HepG2 (cell line): ENCODE data around the gene SOCS3. TPM values are rescaled to one million over a fixed set of nuclear protein-coding genes. Genes with fewer than 3 reads are reported as not detected.

Source experiments
- AKAP8 ChIP-seq: sonication (generic); formaldehyde crosslinking; IDR thresholded peaks from 2 replicates; pipeline ENCODE4 v1.5.1; 2020; ENCODE audit warnings: mild to moderate bottlenecking, missing genetic modification reagents
- HNF4A ChIP-seq: sonication (generic); formaldehyde crosslinking; IDR thresholded peaks from 2 replicates; pipeline ENCODE4 v1.4.0; 2020; ENCODE audit warnings: missing genetic modification reagents
- POLR2G ChIP-seq: fragments of 200-400 bp; formaldehyde crosslinking; IDR thresholded peaks from 2 replicates; pipeline ENCODE4 v1.6.1; 2018; ENCODE audit warnings: mild to moderate bottlenecking, low read depth, low read length, moderate library complexity
- TEAD3 ChIP-seq: optimal IDR thresholded peaks from 2 replicates; pipeline ENCODE3; 2016; ENCODE audit warnings: borderline replicate concordance
- ZNF138 ChIP-seq: sonication (generic); formaldehyde crosslinking; IDR thresholded peaks from 2 replicates; pipeline ENCODE4 v1.5.0; 2020; ENCODE audit warnings: mild to moderate bottlenecking, low read depth, missing genetic modification reagents
- ZNF224 ChIP-seq: sonication (generic); formaldehyde crosslinking; IDR thresholded peaks from 2 replicates; pipeline ENCODE4 v1.5.0; 2020; ENCODE audit warnings: mild to moderate bottlenecking, missing genetic modification reagents
- ZNF550 ChIP-seq: sonication (generic); formaldehyde crosslinking; IDR thresholded peaks from 2 replicates; pipeline ENCODE4 v1.4.0; 2020; ENCODE audit warnings: mild to moderate bottlenecking, missing genetic modification reagents, borderline replicate concordance
- ZNF788 ChIP-seq: sonication (generic); formaldehyde crosslinking; IDR thresholded peaks from 2 replicates; pipeline ENCODE4 v1.5.0; 2020; ENCODE audit warnings: mild to moderate bottlenecking, missing genetic modification reagents, borderline replicate concordance
- ZNF792 ChIP-seq: IDR thresholded peaks from 2 replicates; pipeline ENCODE4 v1.6.1; 2016
- polyA plus RNA-seq, 8 experiments: library from polyadenylated mRNA; depleted of rRNA in 3 of 8; stranded (reverse) in 7 of 8; unstranded in 1 of 8; fragments of >200 nt; fragmentation: Illumina TruSeq in 4 of 8; extraction: Trizol in 4 of 8; gene quantifications; 2 replicates each; pipeline versions ENCODE4 v1.2.1 to v1.2.3, GENCODE V29; 2011 to 2016; ENCODE audit warnings: low read depth in 4 of 8, missing spikeins in 1 of 8, mixed read lengths in 1 of 8; ENCODE audit not compliant: insufficient read depth in 1 of 8
- total RNA-seq, 5 experiments: library from RNA; depleted of rRNA; stranded (reverse); fragments of >200 nt; fragmentation: Illumina TruSeq; extraction: Trizol; gene quantifications; 2 replicates each; pipeline ENCODE4 v1.2.3, GENCODE V29; 2016; ENCODE audit warnings: low read depth in 1 of 5
- TF ChIP-seq, protein P1 (sequence below): sonication (generic); formaldehyde crosslinking; IDR thresholded peaks from 2 replicates; pipeline ENCODE4 v1.5.1; 2020; ENCODE audit warnings: missing genetic modification reagents, mild to moderate bottlenecking, borderline replicate concordance
- TF ChIP-seq, protein P2 (sequence below): sonication (generic); formaldehyde crosslinking; IDR thresholded peaks from 2 replicates; pipeline ENCODE4 v1.4.0; 2020; ENCODE audit warnings: mild to moderate bottlenecking, missing genetic modification reagents
- TF ChIP-seq, protein P3 (sequence below): conservative IDR thresholded peaks from 2 replicates; pipeline ENCODE4 v1.6.1; 2018; ENCODE audit warnings: missing genetic modification reagents
- TF ChIP-seq, protein P4 (sequence below): IDR thresholded peaks from 2 replicates; pipeline ENCODE4 v1.6.1; 2016; ENCODE audit warnings: missing biosample characterization, missing genetic modification reagents, low read depth
- TF ChIP-seq, protein P5 (sequence below): IDR thresholded peaks from 2 replicates; pipeline ENCODE4 v1.6.1; 2018; ENCODE audit warnings: missing genetic modification reagents

SOCS3 gene
- total and polyA plus RNA-seq, 2 of the 13 experiments (the other 11 are each of a cell fraction or from before 2014, with no cell fraction given), result 0.77 to 2.4 TPM

DNA sequence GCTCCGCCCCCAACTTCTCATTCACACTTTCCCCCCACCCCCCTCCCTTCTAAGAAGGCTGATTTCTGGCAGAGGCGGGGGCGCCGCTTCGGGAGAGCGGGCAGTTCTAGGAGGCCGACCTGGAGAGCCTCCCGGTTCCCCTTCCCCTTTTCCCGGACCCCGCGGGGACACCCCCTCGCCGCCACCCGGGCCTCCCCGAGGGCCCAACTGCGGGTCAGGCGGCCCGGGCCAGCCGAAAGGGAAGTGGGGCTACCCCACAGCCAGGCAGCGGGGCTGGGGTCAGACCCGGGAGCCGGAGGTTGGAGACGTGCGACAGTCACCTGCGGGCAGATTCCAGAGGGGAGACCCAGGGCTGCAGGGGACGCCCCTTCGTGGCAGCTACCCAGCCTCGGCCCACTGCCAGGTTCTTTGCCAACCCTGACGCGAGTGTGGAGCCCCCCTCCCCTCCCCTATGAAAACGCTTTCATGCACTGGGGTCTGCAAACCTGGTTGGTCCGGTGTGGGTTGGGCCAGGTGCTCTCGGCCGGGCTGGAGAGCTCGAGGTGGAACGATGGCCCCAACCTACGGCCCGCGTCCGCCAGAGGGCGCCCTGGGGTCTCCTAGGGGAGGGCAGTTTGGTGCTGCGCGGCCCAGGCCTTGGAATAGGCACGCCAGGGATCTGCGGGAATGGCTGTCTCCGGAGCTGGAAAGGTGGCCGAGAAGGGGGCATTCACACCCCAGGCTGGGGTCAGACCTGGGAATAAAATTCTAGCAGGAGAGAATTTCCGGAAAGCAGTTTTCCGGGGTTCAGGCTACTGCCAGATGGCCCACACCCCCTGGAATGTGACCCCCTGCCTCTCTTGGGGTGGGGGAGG lies 721 bp upstream of the SOCS3 start (continued):
- TF ChIP-seq POLR2G (no peak), AKAP8 (CRISPR knock-in tag) (no peak), ZNF550 (CRISPR knock-in tag) (peak; percentile 35; the same call in 1 of the 2 replicates), ZNF138 (CRISPR knock-in tag) (no peak), ZNF792 (CRISPR knock-in tag) (peak; percentile 45; the same call in 1 of the 2 replicates), ZNF224 (CRISPR knock-in tag) (no peak), TEAD3 (CRISPR knock-in tag) (peak; percentile 76), HNF4A (CRISPR knock-in tag) (peak; percentile 22; the same call in 1 of the 2 replicates), ZNF788 (CRISPR knock-in tag) (peak; percentile 84; the same call in 1 of the 2 replicates)
- TF ChIP-seq, protein P1, sequence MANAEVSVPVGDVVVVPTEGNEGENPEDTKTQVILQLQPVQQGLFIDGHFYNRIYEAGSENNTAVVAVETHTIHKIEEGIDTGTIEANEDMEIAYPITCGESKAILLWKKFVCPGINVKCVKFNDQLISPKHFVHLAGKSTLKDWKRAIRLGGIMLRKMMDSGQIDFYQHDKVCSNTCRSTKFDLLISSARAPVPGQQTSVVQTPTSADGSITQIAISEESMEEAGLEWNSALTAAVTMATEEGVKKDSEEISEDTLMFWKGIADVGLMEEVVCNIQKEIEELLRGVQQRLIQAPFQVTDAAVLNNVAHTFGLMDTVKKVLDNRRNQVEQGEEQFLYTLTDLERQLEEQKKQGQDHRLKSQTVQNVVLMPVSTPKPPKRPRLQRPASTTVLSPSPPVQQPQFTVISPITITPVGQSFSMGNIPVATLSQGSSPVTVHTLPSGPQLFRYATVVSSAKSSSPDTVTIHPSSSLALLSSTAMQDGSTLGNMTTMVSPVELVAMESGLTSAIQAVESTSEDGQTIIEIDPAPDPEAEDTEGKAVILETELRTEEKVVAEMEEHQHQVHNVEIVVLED, result peak; percentile 50; the same call in 1 of the 2 replicates
- TF ChIP-seq, protein P2, sequence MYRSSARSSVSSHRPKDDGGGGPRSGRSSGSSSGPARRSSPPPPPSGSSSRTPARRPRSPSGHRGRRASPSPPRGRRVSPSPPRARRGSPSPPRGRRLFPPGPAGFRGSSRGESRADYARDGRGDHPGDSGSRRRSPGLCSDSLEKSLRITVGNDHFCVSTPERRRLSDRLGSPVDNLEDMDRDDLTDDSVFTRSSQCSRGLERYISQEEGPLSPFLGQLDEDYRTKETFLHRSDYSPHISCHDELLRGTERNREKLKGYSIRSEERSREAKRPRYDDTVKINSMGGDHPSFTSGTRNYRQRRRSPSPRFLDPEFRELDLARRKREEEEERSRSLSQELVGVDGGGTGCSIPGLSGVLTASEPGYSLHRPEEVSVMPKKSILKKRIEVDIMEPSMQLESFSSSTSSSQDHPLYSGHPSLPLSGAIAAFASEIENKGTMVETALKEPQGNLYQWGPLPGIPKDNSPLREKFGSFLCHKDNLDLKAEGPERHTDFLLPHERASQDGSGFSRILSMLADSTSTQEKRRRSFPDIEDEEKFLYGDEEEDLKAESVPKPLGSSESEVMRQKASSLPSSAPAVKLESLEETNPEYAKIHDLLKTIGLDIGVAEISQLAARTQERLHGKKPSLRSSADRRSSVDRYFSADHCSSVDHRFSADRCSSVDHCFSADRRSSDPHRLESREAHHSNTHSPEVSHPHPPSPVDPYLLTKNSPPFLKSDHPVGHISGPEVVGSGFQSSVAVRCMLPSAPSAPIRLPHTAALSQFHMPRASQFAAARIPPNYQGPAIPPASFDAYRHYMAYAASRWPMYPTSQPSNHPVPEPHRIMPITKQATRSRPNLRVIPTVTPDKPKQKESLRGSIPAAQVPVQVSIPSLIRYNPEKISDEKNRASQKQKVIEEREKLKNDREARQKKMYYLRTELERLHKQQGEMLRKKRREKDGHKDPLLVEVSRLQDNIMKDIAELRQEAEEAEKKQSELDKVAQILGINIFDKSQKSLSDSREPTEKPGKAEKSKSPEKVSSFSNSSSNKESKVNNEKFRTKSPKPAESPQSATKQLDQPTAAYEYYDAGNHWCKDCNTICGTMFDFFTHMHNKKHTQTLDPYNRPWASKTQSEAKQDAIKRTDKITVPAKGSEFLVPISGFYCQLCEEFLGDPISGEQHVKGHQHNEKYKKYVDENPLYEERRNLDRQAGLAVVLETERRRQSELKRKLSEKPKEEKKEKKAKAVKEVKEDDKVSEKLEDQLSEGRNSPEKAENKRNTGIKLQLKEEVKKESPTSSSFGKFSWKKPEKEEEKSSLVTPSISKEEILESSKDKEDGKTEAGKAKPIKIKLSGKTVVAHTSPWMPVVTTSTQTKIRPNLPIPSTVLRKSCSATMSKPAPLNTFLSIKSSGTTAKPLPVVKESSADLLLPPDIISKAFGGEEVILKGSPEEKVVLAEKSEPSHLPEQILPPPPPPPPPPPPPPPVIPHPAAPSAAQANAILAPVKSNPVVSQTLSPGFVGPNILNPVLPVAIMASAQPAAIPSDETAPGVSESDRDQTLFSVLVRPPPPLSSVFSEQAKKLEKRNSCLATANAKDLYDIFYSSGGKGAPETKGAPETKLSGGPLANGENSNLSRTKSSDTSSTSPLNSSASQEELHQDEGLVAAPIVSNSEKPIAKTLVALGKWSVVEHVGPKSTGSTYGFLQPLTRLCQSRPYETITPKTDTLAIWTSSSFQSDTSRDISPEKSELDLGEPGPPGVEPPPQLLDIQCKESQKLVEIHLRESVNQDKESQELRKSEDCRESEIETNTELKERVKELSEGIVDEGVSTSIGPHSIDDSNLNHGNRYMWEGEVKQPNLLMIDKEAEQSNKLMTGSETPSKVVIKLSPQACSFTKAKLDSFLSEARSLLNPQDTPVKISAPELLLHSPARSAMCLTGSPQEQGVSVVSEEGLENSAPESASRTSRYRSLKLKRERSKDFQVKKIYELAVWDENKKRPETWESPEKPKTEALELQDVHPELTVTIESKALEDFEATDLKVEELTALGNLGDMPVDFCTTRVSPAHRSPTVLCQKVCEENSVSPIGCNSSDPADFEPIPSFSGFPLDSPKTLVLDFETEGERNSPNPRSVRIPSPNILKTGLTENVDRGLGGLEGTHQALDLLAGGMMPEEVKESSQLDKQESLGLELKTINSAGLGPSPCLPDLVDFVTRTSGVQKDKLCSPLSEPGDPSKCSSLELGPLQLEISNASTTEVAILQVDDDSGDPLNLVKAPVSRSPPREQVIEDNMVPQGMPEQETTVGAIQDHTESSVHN (CRISPR knock-in tag), result 0 out of 2 replicates have a peak, but pooled peaks have one; percentile 43
- TF ChIP-seq, protein P3, sequence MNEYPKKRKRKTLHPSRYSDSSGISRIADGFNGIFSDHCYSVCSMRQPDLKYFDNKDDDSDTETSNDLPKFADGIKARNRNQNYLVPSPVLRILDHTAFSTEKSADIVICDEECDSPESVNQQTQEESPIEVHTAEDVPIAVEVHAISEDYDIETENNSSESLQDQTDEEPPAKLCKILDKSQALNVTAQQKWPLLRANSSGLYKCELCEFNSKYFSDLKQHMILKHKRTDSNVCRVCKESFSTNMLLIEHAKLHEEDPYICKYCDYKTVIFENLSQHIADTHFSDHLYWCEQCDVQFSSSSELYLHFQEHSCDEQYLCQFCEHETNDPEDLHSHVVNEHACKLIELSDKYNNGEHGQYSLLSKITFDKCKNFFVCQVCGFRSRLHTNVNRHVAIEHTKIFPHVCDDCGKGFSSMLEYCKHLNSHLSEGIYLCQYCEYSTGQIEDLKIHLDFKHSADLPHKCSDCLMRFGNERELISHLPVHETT (CRISPR knock-in tag), result no peak; the same call in 1 of the 2 replicates
- TF ChIP-seq, protein P4, sequence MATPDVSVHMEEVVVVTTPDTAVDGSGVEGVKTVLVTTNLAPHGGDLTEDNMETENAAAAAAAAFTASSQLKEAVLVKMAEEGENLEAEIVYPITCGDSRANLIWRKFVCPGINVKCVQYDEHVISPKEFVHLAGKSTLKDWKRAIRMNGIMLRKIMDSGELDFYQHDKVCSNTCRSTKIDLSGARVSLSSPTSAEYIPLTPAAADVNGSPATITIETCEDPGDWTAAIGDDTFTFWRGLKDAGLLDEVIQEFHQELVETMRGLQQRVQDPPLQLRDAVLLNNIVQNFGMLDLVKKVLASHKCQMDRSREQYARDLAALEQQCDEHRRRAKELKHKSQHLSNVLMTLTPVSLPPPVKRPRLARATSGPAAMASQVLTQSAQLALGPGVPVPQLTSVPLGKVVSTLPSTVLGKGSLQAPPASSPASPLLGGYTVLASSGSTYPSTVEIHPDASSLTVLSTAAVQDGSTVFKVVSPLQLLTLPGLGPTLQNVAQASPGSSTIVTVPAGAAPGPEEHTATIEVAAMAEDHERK, result no peak
- TF ChIP-seq, protein P5, sequence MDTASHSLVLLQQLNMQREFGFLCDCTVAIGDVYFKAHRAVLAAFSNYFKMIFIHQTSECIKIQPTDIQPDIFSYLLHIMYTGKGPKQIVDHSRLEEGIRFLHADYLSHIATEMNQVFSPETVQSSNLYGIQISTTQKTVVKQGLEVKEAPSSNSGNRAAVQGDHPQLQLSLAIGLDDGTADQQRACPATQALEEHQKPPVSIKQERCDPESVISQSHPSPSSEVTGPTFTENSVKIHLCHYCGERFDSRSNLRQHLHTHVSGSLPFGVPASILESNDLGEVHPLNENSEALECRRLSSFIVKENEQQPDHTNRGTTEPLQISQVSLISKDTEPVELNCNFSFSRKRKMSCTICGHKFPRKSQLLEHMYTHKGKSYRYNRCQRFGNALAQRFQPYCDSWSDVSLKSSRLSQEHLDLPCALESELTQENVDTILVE, result 0 out of 2 replicates have a peak, but pooled peaks have one; percentile 41
